Colonic mucosa (tissue), 4 donors: Measurements from ENCODE around the gene RPL31. TPM values are rescaled to one million over a fixed set of nuclear protein-coding genes. Genes with fewer than 3 reads are reported as not detected.

Source experiments
- DNase-seq: peaks from one replicate; pipeline ENCODE4 v3.0.0-alpha.2; 2020
- H3K27ac ChIP-seq: fragments of 200-600 bp; one replicate; pipeline ENCODE4 v1.8.0; 2021
- H3K27me3 ChIP-seq: fragments of 200-600 bp; one replicate; pipeline ENCODE4 v1.8.0; 2021
- H3K36me3 ChIP-seq: fragments of 200-600 bp; one replicate; pipeline ENCODE4 v1.8.0; 2021
- H3K4me1 ChIP-seq: fragments of 200-600 bp; one replicate; pipeline ENCODE4 v1.8.0; 2021; ENCODE audit warnings: mild to moderate bottlenecking
- H3K4me3 ChIP-seq: fragments of 200-600 bp; one replicate; pipeline ENCODE4 v1.8.0; 2021
- H3K9ac ChIP-seq, 2 donors: one replicate each; pipeline ENCODE4 v1.7.0; 2013; ENCODE audit warnings: control low read depth in 2 of 2, low read depth in 2 of 2, low read length in 2 of 2
- H3K9me3 ChIP-seq: fragments of 200-600 bp; one replicate; pipeline ENCODE4 v1.8.0; 2021
- CTCF ChIP-seq: fragments of 200-600 bp; IDR thresholded peaks from one replicate; pipeline ENCODE4 v1.8.0; 2022; ENCODE audit warnings: antibody characterized with exemption, mild to moderate bottlenecking
- intact Hi-C: fragments of 100-400 bp; cut with DNase I; formaldehyde crosslinking; loops from one replicate; pipeline ENCODE4 v1.14.1; 2022
- total RNA-seq, 2 donors: library from RNA; stranded (reverse); fragmentation: NEBNext Ultra II Directional in 1 of 2; extraction: Animal tissue kit (Norgen Biotek cat#: 25700) in 1 of 2; gene quantifications; one replicate each; pipeline ENCODE4 v1.2.1, GENCODE V29; 2021
- donor health status: healthy.
- donor health status: DM: no; HTN: no; CAD: no.
- donor health status: DM: no; HTN: no; CAD: no.

Gene RPL31
- total RNA-seq, 2 donors from 2014 or later = 1,042 to 1,184 TPM

GRCh38 chr2:100975521-100975785, 26.6 kb upstream of the RPL31 start:
- intact Hi-C loops = no loop called here
- H3K9ac ChIP-seq = no peak overlapping the region
- no peaks in the 10 kb centered on the region for H3K9me3 ChIP-seq
- H3K4me1 ChIP-seq = no peaks in the 10 kb centered on the region
- no peaks in the 10 kb centered on the region for H3K27me3 ChIP-seq
- no peak overlapping the region for H3K4me3 ChIP-seq
- H3K27ac ChIP-seq = no peak overlapping the region
- TF ChIP-seq CTCF = no peak
- H3K36me3 ChIP-seq = no peaks in the 10 kb centered on the region
- no peak for DNase-seq

GRCh38 chr2:100976061-100976460, 26.0 kb upstream of the RPL31 start:
- no peaks in the 10 kb centered on the region for H3K27me3 ChIP-seq
- H3K4me1 ChIP-seq = no peaks in the 10 kb centered on the region
- no peak overlapping the region for H3K4me3 ChIP-seq
- H3K36me3 ChIP-seq = no peaks in the 10 kb centered on the region
- TF ChIP-seq CTCF = no peak
- H3K9me3 ChIP-seq = no peaks in the 10 kb centered on the region
- no peak overlapping the region for H3K27ac ChIP-seq
- DNase-seq = no peak
- intact Hi-C loops = no loop called here
- H3K9ac ChIP-seq = no peak overlapping the region

GRCh38 chr2:100976645-100977391, 25.3 kb upstream of the RPL31 start:
- H3K9ac ChIP-seq = no peak overlapping the region
- H3K4me1 ChIP-seq = no peaks in the 10 kb centered on the region
- no peak for TF ChIP-seq CTCF
- intact Hi-C loops = no loop called here
- no peaks in the 10 kb centered on the region for H3K9me3 ChIP-seq
- H3K36me3 ChIP-seq = no peaks in the 10 kb centered on the region
- H3K27me3 ChIP-seq = no peaks in the 10 kb centered on the region
- H3K27ac ChIP-seq = no peak overlapping the region
- no peak overlapping the region for H3K4me3 ChIP-seq
- no peak for DNase-seq

GRCh38 chr2:100977511-100977910, 24.6 kb upstream of the RPL31 start:
- H3K4me3 ChIP-seq = no peak overlapping the region
- H3K27ac ChIP-seq = no peak overlapping the region
- no peaks in the 10 kb centered on the region for H3K4me1 ChIP-seq
- no peaks in the 10 kb centered on the region for H3K9me3 ChIP-seq
- H3K36me3 ChIP-seq = no peaks in the 10 kb centered on the region
- intact Hi-C loops = no loop called here
- TF ChIP-seq CTCF = no peak
- no peaks in the 10 kb centered on the region for H3K27me3 ChIP-seq
- no peak for DNase-seq
- no peak overlapping the region for H3K9ac ChIP-seq

- Histone ChIP-seq H3K4me3 (no peak overlapping the region), H3K4me1 (no peaks in the 10 kb centered on the region), H3K27me3 (no peaks in the 10 kb centered on the region), H3K9me3 (no peaks in the 10 kb centered on the region), H3K9ac (no peak overlapping the region), H3K27ac (no peak overlapping the region), H3K36me3 (no peaks in the 10 kb centered on the region)
- intact Hi-C loops = no loop called here
- no peak for DNase-seq
- no peak for TF ChIP-seq CTCF
Observed at GRCh38 chr2:100978582-100979191, 23.4 kb upstream of the RPL31 start.
